ENCODE results near the gene RFC1.
A peak's percentile ranks its signal among the peaks of the same experiment; 100 is the strongest.
"Not testable (repeated sequence)": the region's sequence is repeated elsewhere in the genome, so short reads cannot be mapped to it uniquely, and the experiment has no call there.

Gene RFC1, protein sequence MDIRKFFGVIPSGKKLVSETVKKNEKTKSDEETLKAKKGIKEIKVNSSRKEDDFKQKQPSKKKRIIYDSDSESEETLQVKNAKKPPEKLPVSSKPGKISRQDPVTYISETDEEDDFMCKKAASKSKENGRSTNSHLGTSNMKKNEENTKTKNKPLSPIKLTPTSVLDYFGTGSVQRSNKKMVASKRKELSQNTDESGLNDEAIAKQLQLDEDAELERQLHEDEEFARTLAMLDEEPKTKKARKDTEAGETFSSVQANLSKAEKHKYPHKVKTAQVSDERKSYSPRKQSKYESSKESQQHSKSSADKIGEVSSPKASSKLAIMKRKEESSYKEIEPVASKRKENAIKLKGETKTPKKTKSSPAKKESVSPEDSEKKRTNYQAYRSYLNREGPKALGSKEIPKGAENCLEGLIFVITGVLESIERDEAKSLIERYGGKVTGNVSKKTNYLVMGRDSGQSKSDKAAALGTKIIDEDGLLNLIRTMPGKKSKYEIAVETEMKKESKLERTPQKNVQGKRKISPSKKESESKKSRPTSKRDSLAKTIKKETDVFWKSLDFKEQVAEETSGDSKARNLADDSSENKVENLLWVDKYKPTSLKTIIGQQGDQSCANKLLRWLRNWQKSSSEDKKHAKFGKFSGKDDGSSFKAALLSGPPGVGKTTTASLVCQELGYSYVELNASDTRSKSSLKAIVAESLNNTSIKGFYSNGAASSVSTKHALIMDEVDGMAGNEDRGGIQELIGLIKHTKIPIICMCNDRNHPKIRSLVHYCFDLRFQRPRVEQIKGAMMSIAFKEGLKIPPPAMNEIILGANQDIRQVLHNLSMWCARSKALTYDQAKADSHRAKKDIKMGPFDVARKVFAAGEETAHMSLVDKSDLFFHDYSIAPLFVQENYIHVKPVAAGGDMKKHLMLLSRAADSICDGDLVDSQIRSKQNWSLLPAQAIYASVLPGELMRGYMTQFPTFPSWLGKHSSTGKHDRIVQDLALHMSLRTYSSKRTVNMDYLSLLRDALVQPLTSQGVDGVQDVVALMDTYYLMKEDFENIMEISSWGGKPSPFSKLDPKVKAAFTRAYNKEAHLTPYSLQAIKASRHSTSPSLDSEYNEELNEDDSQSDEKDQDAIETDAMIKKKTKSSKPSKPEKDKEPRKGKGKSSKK

DNA sequence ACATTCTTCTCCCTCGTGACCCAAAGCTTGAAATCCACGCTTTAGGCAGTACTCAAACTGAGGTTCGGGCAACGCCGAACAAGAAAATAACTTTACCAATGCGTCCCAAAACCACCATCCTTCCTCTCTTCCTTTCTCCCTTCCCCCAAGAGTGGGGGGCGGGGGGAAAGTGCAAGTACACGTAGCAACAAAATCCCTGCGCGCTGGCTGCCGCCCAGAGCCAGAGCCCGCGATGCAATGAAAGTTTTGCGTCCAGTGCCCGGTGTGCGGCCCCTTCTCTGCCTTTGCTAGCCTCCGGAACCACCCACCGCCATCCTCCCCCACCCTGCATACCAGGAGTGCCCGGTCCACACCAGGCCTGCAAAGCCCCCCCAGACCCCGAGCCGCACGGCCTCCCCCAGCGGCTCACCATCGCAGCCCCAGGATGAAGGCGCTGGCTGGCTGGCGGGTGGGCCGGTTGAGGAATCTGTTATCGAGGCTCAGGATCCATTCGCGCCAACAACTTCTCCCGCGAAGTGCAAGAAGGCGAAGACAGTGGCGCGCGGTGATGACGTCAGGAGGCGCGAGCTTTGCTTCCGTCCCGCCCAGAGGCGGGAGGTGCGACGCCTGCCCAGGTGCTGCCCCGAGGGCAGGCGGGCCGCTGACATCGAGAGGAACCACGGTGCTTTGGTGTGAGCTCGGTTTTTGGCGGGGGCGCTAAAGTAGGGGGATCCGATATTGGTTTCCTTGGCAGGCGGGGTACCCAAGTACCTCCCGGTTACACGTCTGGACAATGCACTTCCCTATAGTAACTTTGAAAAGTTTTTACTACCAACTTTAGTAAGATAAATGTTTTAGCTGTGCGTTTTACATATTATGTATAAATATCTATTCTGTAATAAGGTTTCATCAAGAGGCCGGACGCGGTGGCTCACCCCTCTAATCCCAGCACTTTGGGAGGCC lies at the start of gene RFC1:
TSS of gene RFC1 (minus strand) at position 533 of the 942 bp plus-strand sequence. CDS start at position 412, 121 bp downstream.
- peak within 1 kb of the TSS; percentile 84 for H3K4me3 ChIP-seq
- TF ChIP-seq Cebpa-rat (IDR thresholded peaks at IDR 0.05) = no peak
- peaks cover 25% of the 10 kb centered on the region for H3K9me3 ChIP-seq
- H3K9ac ChIP-seq = peak within 1 kb of the TSS; percentile 87
- H3K27ac ChIP-seq = peak within 1 kb of the TSS; percentile 85
- H3K4me2 ChIP-seq = peak within 1 kb of the TSS; percentile 88
- no peaks in the 10 kb centered on the region for H3K27me3 ChIP-seq
- H3K4me1 ChIP-seq = peaks cover 25% of the 10 kb centered on the region
- peaks cover 14% of the 10 kb centered on the region; the same call in 1 of the 2 replicates for H3K36me3 ChIP-seq
- peaks cover 43% of the 10 kb centered on the region for H4K20me1 ChIP-seq

DNA sequence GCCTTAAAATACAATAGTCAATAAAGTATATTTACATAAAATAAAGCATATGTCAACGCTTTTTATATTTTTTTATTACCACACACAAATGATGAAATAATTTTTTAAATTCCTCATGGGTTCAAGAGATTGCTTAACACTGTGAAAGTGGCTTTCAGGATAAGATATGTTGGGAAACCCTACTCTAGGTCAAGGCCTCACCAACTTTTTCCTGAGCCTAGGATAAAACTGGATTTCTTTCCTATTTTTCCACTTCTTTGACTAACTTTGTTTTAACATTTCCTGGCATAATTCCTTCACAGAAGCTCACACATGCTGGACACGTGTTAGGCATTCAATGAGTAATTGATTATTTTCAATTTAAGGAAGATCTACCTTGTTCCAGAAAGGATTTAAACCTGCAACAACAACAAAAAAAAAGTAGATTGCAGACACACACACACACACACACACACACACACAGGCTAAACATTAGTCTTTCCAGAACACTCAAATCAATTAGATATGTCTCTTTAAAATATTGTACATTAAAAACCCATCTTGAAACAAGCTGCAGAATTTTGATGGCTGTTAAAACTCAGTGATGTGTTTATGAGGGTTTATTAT lies 49.6 kb upstream of the RFC1 start:
- Histone ChIP-seq H3K27ac (no peak overlapping the region), H3K4me2 (no peak overlapping the region), H3K9ac (no peak overlapping the region), H3K9me3 (no peaks in the 10 kb centered on the region), H3K36me3 (no peaks in the 10 kb centered on the region), H3K4me3 (no peak overlapping the region), H4K20me1 (no peaks in the 10 kb centered on the region), H3K27me3 (no peaks in the 10 kb centered on the region), H3K4me1 (no peaks in the 10 kb centered on the region)
- no peak for TF ChIP-seq Cebpa-rat (IDR thresholded peaks at IDR 0.05)

DNA sequence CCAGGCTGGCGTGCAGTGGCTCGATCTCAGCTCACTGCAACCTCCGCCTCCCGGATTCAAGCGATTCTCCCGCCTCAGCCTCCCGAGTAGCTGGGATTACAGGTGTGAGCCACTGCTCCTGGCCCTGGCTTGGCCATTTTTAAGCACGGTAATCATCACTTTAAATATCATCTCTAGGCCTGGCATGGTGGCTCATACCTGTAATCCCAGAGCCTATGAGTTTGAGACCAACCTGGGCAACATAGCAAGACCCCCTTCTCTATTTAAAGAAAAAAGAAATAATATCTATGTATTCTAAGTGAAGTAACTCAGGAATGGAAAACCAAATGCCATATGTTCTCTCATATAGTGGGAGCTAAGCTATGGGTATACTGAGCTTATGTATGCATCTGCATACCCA lies 45.4 kb upstream of the RFC1 start:
- not testable (repeated sequence) for H3K27me3 ChIP-seq, H3K4me3 ChIP-seq, H3K36me3 ChIP-seq, H3K27ac ChIP-seq, H3K9me3 ChIP-seq, H3K4me1 ChIP-seq, H4K20me1 ChIP-seq, H3K4me2 ChIP-seq, H3K9ac ChIP-seq

DNA sequence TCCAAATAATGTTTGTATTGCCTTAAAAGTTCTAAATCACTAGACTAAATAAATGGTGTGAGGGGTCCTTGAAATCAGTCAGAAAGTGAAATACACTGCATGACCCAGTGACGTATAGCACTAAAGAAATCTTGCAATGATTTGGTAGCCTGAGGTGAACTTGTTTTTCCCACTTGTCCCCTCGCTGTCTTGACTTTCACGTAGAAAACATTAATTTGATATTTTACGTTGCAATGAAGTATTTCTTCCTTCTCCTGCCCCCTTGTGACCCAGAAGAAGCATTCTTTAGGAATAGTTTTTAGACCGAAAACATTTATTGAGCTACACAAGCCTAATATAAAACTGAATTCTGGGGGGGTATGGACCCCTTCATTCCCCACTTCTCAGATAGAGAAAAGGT lies 44.3 kb upstream of the RFC1 start:
- Histone ChIP-seq H3K4me1 (no peaks in the 10 kb centered on the region), H3K27ac (no peak overlapping the region), H3K27me3 (no peaks in the 10 kb centered on the region), H3K4me2 (no peak overlapping the region), H4K20me1 (no peaks in the 10 kb centered on the region), H3K9ac (no peak overlapping the region), H3K4me3 (no peak overlapping the region), H3K36me3 (no peaks in the 10 kb centered on the region), H3K9me3 (no peaks in the 10 kb centered on the region)
- TF ChIP-seq Cebpa-rat (IDR thresholded peaks at IDR 0.05) = no peak

DNA sequence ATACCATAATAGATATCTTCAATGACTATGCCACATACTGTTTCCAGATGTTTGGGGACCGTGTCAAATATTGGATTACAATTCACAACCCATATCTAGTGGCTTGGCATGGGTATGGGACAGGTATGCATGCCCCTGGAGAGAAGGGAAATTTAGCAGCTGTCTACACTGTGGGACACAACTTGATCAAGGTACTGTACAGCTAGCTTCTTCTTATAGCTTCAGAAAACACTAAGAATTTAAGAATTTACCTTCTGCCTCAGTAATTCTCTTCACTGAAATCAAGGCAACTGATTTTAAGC lies 41.4 kb upstream of the RFC1 start:
- Histone ChIP-seq H4K20me1 (no peaks in the 10 kb centered on the region), H3K4me3 (no peak overlapping the region), H3K4me1 (no peaks in the 10 kb centered on the region), H3K9me3 (no peaks in the 10 kb centered on the region), H3K4me2 (no peak overlapping the region), H3K9ac (no peak overlapping the region), H3K36me3 (no peaks in the 10 kb centered on the region), H3K27me3 (no peaks in the 10 kb centered on the region), H3K27ac (no peak overlapping the region)
- TF ChIP-seq Cebpa-rat (IDR thresholded peaks at IDR 0.05) = no peak

DNA sequence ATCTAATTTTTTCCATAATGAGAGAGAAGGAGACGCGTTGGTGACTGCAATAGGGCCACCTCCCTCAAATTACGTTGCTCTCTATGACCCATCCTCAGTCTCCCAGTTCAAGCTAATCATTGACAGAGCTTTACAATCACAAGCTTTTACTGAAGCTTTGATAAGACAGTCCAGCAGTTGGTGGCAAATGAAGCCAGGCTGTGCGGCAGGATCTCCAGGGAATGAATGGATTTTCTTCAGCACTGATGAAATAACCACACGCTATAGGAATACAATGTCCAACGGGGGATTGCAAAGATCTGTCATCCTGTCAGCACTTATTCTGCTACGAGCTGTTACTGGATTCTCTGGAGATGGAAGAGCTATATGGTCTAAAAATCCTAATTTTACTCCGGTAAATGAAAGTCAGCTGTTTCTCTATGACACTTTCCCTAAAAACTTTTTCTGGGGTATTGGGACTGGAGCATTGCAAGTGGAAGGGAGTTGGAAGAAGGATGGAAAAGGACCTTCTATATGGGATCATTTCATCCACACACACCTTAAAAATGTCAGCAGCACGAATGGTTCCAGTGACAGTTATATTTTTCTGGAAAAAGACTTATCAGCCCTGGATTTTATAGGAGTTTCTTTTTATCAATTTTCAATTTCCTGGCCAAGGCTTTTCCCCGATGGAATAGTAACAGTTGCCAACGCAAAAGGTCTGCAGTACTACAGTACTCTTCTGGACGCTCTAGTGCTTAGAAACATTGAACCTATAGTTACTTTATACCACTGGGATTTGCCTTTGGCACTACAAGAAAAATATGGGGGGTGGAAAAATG lies 40.8 kb upstream of the RFC1 start, which contains the start of gene KLB:
TSS of gene KLB (plus strand) at position 168 of the 821 bp plus-strand sequence. CDS start at position 188, 20 bp downstream.
- Histone ChIP-seq H3K4me1 (no peaks in the 10 kb centered on the region), H3K9me3 (no peaks in the 10 kb centered on the region), H3K36me3 (no peaks in the 10 kb centered on the region), H4K20me1 (no peaks in the 10 kb centered on the region), H3K27ac (no peak within 1 kb of the TSS), H3K27me3 (no peaks in the 10 kb centered on the region), H3K4me3 (no peak within 1 kb of the TSS), H3K9ac (no peak within 1 kb of the TSS), H3K4me2 (no peak within 1 kb of the TSS)
- no peak for TF ChIP-seq Cebpa-rat (IDR thresholded peaks at IDR 0.05)

DNA sequence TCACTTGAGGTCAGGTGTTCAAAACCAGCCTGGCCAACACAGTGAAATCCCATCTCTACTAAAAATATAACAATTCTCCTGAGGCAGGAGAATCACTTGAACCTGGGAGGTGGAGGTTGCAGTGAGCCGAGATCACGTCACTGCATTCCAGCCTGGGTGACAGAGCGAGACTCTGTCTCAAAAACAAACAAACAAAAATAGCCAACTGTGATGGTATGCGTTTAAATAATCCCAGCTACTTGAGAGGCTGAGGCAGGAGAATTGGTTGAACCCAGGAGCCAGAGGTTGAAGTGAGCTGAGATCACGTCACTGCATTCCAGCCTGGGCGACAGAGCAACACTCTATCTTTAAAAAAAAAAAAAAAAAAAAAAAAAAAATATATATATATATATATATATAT lies 35.5 kb upstream of the RFC1 start:
- not testable (repeated sequence) for H3K4me1 ChIP-seq, H3K9ac ChIP-seq, H3K27ac ChIP-seq, H3K4me3 ChIP-seq, H4K20me1 ChIP-seq, H3K27me3 ChIP-seq, H3K4me2 ChIP-seq, H3K36me3 ChIP-seq, H3K9me3 ChIP-seq

DNA sequence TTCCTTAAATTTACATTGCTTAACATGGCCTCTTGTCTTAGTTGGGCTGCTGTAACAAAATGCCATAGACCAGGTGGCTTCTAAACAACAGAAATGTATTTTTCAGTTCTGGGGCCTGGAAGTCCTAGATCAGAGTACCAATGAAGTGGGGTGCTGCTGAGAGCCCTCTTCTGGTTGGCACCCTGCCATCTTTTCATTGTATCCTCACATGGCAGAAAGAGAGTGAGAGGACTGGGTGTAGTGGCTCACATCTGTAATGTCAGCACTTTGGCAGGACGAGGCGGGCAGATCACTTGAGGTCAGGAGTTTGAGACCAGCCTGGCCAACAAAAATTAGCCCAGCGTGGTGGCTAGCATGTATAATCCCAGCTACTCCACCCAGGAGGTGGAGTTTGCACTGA lies 28.5 kb upstream of the RFC1 start:
- H3K36me3 ChIP-seq = no peaks in the 10 kb centered on the region
- H3K9ac ChIP-seq = no peak overlapping the region
- H3K4me2 ChIP-seq = no peak overlapping the region
- H3K4me1 ChIP-seq = no peaks in the 10 kb centered on the region
- no peaks in the 10 kb centered on the region for H4K20me1 ChIP-seq
- no peaks in the 10 kb centered on the region for H3K9me3 ChIP-seq
- no peak overlapping the region for H3K27ac ChIP-seq
- H3K4me3 ChIP-seq = no peak overlapping the region
- TF ChIP-seq Cebpa-rat (IDR thresholded peaks at IDR 0.05) = no peak
- H3K27me3 ChIP-seq = no peaks in the 10 kb centered on the region

Measured in BLaER1 (cell line).